ENCODE data around the gene SORCS1.

Gene SORCS1

DNA sequence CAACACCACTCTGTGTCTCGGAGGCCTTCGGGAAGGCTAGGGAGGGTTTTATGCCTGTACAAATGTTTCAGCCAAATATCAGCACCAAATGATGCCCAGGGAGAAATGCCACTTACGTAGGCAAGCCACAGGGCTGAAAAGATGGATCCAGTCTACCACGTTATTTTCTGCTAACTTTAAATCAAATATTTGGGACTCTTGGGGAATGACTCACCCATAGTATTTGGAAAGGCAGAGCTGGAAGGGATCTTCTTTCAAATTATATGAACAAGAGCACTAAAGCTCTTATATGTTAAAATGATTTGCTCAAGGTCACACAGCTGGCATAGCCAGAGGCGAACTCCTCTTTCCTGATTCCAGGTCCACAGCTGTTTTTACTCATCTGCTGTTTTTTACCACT lies 591.4 kb downstream of the SORCS1 start:
- no peak for TF ChIP-seq POLR2AphosphoS5 (IDR thresholded peaks at IDR 0.05; ENCODE audit: borderline replicate concordance, low read depth, low read length)
- no peak for TF ChIP-seq EZH2 (IDR thresholded peaks at IDR 0.05)
- TF ChIP-seq FOXP2 (optimal IDR thresholded peaks at IDR 0.05; ENCODE audit: control extremely low read depth, extremely low read length, insufficient read depth) = no peak
- H3K4me3 ChIP-seq = no peak overlapping the region
- DNase-seq (ENCODE audit: low read depth, low spot score) = no peak
- H3K9ac ChIP-seq (ENCODE audit: insufficient read length) = no peak overlapping the region
- H3K27ac ChIP-seq = no peak overlapping the region
- H3K36me3 ChIP-seq (ENCODE audit: insufficient read depth, low read length) = no peaks in the 10 kb centered on the region
- H3K9me3 ChIP-seq (ENCODE audit: low read depth, low read length) = no peaks in the 10 kb centered on the region

DNA sequence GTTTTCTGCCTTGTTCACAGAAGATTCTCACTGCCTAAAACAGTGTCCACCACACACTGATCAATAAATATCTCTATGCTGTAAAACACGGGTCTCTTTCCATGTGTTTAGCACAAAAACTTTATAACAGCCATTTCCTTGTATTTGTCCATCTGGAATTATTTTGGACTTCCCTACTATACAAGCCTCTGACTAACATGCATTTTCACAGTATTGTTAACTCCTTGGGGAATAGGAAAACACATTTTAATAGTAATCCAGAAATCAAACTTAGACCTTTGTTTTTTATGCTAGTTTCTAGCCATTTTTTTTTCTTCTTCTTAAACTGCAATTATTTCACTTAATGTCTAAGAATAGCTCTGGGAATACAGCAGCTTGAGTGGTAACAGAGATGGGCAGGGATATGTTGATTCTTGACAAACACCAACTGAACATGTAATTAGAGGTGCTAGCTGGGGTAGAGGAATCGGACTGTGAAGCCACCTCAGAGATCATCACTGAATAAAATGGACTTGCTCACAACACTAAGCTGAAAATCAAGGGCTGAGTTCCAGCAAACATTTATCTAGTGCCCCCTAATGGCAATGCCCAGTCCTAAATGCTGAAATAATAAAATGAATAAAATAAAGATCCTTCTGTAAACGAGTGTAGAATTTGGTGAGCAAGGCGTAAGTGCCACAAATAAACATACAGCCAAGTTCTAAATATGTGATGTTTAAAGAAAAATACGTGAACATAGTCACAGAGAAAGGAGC lies 593.1 kb downstream of the SORCS1 start:
- TF ChIP-seq EZH2 (IDR thresholded peaks at IDR 0.05) (no peak), FOXP2 (optimal IDR thresholded peaks at IDR 0.05; ENCODE audit: control extremely low read depth, extremely low read length, insufficient read depth) (no peak), POLR2AphosphoS5 (IDR thresholded peaks at IDR 0.05; ENCODE audit: borderline replicate concordance, low read depth, low read length) (no peak)
- no peak overlapping the region for H3K9ac ChIP-seq (ENCODE audit: insufficient read length)
- H3K9me3 ChIP-seq (ENCODE audit: low read depth, low read length) = no peaks in the 10 kb centered on the region
- H3K27ac ChIP-seq = no peak overlapping the region
- no peak overlapping the region for H3K4me3 ChIP-seq
- no peak for DNase-seq (ENCODE audit: low read depth, low spot score)
- H3K36me3 ChIP-seq (ENCODE audit: insufficient read depth, low read length) = no peaks in the 10 kb centered on the region

DNA sequence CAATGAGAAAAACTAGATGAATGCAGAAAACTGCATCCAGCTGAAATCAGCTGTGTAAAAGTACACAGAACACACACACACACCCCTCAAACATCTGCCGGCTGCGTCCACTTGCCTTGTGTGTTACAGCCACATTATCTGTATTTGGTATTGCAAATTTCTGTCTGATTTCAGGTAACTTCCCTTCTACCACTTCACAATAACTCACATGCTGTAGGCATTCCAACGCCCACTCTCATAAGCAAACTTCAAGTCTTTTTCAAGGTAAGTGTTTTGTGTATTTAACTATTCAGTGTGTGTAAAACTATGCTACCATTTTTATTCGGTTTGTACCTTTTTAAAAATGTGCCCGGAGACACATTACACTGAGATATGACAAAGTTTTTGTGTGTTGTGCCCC lies 594.2 kb downstream of the SORCS1 start:
- Histone ChIP-seq H3K4me3 (no peak overlapping the region), H3K9ac (ENCODE audit: insufficient read length) (no peak overlapping the region), H3K9me3 (ENCODE audit: low read depth, low read length) (no peaks in the 10 kb centered on the region), H3K27ac (no peak overlapping the region), H3K36me3 (ENCODE audit: insufficient read depth, low read length) (no peaks in the 10 kb centered on the region)
- DNase-seq (ENCODE audit: low read depth, low spot score) = no peak
- TF ChIP-seq EZH2 (IDR thresholded peaks at IDR 0.05) = no peak
- no peak for TF ChIP-seq POLR2AphosphoS5 (IDR thresholded peaks at IDR 0.05; ENCODE audit: borderline replicate concordance, low read depth, low read length)

GRCh38 chr10:106567629-106568028 lies 596.9 kb downstream of the SORCS1 start:
- no peak for DNase-seq (ENCODE audit: low read depth, low spot score)
- H3K9ac ChIP-seq (ENCODE audit: insufficient read length) = no peak overlapping the region
- no peak overlapping the region for H3K27ac ChIP-seq
- TF ChIP-seq EZH2 (IDR thresholded peaks at IDR 0.05) (no peak), POLR2AphosphoS5 (IDR thresholded peaks at IDR 0.05; ENCODE audit: borderline replicate concordance, low read depth, low read length) (no peak), FOXP2 (optimal IDR thresholded peaks at IDR 0.05; ENCODE audit: control extremely low read depth, extremely low read length, insufficient read depth) (no peak)
- no peaks in the 10 kb centered on the region for H3K9me3 ChIP-seq (ENCODE audit: low read depth, low read length)
- no peaks in the 10 kb centered on the region for H3K36me3 ChIP-seq (ENCODE audit: insufficient read depth, low read length)
- H3K4me3 ChIP-seq = no peak overlapping the region

DNA sequence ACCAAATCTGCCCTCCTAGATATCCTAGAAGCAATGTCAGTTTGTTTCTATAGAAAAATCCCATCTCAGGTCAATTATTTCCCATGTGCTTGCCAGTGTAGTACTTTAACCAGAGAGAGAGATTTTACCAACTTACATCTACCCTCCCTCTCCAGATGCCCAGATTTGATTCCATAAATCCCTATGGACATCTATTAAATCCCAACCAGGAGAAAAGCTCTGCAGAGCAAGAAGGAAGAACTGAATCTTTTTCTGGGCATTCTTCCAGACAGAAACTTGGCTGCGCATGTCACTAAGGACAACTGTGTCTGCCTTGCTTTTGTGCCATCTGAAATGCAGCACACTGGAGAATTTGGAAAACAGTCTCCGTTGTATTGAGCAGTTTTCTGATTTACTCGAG lies 597.6 kb downstream of the SORCS1 start:
- Histone ChIP-seq H3K9me3 (ENCODE audit: low read depth, low read length) (no peaks in the 10 kb centered on the region), H3K27ac (no peak overlapping the region), H3K9ac (ENCODE audit: insufficient read length) (no peak overlapping the region), H3K4me3 (no peak overlapping the region), H3K36me3 (ENCODE audit: insufficient read depth, low read length) (no peaks in the 10 kb centered on the region)
- TF ChIP-seq EZH2 (IDR thresholded peaks at IDR 0.05) = no peak
- TF ChIP-seq FOXP2 (optimal IDR thresholded peaks at IDR 0.05; ENCODE audit: control extremely low read depth, extremely low read length, insufficient read depth) = no peak
- no peak for TF ChIP-seq POLR2AphosphoS5 (IDR thresholded peaks at IDR 0.05; ENCODE audit: borderline replicate concordance, low read depth, low read length)
- DNase-seq (ENCODE audit: low read depth, low spot score) = no peak

GRCh38 chr10:106565546-106565945 lies 599.0 kb downstream of the SORCS1 start:
- no peak overlapping the region for H3K9ac ChIP-seq (ENCODE audit: insufficient read length)

GRCh38 chr10:106563384-106563783 lies 601.1 kb downstream of the SORCS1 start:
- Histone ChIP-seq H3K4me3 (no peak overlapping the region), H3K9me3 (ENCODE audit: low read depth, low read length) (no peaks in the 10 kb centered on the region), H3K9ac (ENCODE audit: insufficient read length) (no peak overlapping the region), H3K27ac (no peak overlapping the region), H3K36me3 (ENCODE audit: insufficient read depth, low read length) (no peaks in the 10 kb centered on the region)
- no peak for DNase-seq (ENCODE audit: low read depth, low spot score)
- TF ChIP-seq FOXP2 (optimal IDR thresholded peaks at IDR 0.05; ENCODE audit: control extremely low read depth, extremely low read length, insufficient read depth) (no peak), POLR2AphosphoS5 (IDR thresholded peaks at IDR 0.05; ENCODE audit: borderline replicate concordance, low read depth, low read length) (no peak), EZH2 (IDR thresholded peaks at IDR 0.05) (no peak)

More at GRCh38 chr10:106565546-106565945, 599.0 kb downstream of the SORCS1 start:
- no peaks in the 10 kb centered on the region for H3K36me3 ChIP-seq (ENCODE audit: insufficient read depth, low read length)
- no peak overlapping the region for H3K4me3 ChIP-seq
- H3K9me3 ChIP-seq (ENCODE audit: low read depth, low read length) = no peaks in the 10 kb centered on the region
- no peak overlapping the region for H3K27ac ChIP-seq
- no peak for DNase-seq (ENCODE audit: low read depth, low spot score)
- no peak for TF ChIP-seq POLR2AphosphoS5 (IDR thresholded peaks at IDR 0.05; ENCODE audit: borderline replicate concordance, low read depth, low read length)

DNA sequence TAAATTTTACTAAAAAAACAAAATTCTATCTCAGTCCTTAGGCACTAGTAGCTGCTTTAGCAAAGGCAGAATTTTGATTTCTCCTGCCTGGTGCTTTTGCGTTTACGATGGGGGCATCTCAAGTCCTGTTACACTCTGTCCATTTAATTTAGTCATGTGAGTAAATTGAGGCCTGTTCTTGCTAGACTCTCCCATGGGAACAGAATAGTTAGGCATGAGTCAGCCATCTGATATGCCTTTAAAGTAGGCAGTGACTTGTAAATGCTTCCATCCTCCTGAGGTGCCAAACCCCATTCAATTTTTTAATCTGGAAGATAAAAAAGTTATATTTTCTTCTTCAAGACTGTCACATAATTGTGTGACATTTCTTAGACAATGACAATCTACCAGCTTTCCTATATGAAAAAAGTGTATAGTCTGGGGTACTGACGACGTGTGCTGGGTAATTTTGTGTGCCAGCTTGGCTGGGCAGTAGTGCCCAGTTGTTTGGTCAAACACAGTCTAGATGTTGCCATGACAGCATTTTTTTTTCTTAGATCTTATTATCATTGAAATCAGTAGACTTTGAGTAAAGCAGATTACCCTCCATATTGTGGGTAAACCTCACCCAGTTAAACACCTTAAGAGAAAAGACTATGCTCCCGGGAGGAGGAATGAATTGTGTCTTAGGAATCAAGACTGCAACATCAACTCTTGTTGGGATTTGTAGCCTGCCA lies 603.4 kb downstream of the SORCS1 start:
- Histone ChIP-seq H3K9ac (ENCODE audit: insufficient read length) (no peak overlapping the region), H3K36me3 (ENCODE audit: insufficient read depth, low read length) (no peaks in the 10 kb centered on the region), H3K9me3 (ENCODE audit: low read depth, low read length) (no peaks in the 10 kb centered on the region), H3K4me3 (no peak overlapping the region), H3K27ac (no peak overlapping the region)
- DNase-seq (ENCODE audit: low read depth, low spot score) = no peak
- TF ChIP-seq FOXP2 (optimal IDR thresholded peaks at IDR 0.05; ENCODE audit: control extremely low read depth, extremely low read length, insufficient read depth) (no peak), EZH2 (IDR thresholded peaks at IDR 0.05) (no peak), POLR2AphosphoS5 (IDR thresholded peaks at IDR 0.05; ENCODE audit: borderline replicate concordance, low read depth, low read length) (no peak)
